GM19035 (cell line): ENCODE results near the gene ZBTB38.

ENCODE experiments used
- ATAC-seq: cut with Tn5 transposase; IDR thresholded peaks from one replicate; pipeline ENCODE4 v1.9.1; 2021; ENCODE audit not compliant: unreplicated experiment

The ZBTB38 gene

DNA sequence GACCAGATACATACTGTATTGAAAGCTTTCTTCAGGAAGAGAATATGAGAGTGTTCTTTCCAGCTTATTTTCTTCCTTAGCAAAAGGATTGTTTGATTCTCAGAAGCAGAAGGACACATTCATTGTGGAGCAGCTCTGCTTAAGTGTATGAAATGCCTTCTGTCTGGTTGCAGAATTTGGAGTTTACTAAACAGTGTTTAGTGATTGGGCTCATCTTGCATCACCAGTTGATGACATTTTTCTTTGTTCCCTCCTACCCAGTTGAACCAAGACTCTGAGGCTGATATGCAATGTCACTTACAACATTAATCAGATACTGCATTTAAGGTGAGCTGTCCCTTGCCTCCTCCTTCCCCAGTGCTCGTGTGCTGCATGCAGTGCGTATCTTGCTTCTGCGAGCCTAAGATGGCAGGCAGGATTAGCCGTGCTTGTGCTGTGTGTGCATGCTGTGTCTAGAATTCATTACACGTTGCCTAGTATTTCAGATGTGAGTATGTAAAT is 18.4 kb downstream of the ZBTB38 start:
- ATAC-seq: no peak

DNA sequence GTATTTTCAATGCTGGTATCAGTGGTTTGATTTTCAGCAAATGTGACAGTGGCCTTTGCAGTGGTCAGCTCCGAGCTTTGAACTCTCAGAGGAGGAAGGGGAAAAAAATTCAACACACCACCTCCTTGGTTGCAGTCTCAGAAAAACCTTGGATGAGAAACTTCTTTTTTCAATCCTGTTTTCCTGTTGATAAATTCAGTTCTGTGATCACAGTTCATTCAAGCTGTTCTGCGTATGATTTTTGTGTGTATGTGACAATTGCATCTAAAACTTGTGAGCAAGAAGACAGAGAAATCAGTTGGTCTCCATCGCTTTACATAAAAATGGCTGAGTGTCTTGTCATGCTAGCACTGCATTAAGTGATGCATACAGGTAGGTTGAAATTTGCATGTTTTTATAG is 19.2 kb downstream of the ZBTB38 start:
- no peak for ATAC-seq

DNA sequence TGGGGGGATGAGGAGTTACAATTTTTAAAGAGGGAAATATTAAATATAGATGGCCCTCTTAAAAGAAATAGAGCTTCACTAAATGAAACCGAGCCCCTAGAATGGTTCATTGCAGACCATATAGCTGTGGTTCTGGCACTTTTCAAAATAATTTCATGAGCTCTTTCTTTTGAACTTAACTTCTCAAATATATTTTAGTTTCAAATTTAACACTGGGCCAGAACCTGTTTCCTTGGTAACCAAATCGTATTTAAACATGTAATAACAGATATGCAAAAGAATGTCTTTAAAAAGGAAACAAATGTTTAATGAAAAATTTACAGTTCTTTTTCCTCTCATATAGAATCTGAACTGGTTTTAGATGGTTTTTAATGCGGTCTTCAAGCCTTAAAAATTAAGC is 20.1 kb downstream of the ZBTB38 start:
- ATAC-seq: no peak

DNA sequence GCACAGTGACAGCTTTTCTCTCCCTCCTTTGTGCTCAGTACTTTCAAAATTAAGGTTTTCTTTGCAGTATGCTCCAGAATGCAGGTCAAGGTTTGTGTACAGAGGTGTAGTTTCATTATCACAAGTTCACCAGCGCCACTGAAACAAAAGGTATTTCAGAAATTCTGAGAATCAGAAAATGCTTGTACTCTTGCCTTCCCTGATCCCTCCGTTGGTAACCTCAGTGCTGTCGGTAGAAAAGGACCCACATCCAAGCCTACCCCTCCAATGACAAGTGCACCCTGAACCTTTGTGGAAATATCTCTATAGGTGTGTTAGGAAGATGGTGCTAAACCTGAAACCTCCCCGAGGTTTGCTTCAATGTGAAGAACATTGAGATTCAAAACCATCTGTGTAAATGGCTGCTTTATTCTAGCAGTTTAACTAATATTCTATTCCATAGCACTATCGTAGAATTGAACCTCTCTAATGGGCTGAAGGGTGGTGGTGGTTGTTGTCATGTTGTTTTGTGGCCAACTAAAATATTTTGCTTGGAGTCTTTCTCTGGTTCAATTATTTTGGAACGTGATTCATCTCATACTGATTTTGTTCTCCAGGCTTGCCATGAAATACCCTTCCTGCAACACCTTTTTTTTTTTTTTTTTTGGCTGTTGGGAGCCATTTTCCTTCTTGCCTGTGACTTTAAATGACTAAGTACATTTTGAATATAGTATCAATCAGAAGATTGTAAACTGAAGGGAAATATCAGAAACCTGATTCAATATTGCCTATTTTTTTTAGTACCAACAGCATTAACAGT is 20.7 kb downstream of the ZBTB38 start:
- peak; percentile 32 for ATAC-seq

DNA sequence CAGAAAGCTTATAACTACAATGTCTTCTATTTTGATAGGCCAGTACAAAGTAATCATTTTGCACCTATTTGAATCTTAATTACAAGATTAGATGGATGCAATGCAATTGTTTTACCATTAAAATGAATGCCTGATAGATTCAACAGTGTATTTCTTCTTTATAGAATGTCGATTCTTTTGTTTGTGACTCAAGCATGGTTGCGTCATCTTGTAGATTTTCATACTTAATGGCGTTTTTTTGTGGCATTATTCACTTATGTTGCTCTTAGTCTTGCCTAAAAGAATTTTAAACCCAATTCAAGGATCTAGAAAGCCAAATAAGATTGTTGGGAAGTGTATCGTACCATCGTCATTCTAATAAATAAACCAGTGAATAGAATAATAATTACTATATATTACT is 21.4 kb downstream of the ZBTB38 start:
- no peak for ATAC-seq

DNA sequence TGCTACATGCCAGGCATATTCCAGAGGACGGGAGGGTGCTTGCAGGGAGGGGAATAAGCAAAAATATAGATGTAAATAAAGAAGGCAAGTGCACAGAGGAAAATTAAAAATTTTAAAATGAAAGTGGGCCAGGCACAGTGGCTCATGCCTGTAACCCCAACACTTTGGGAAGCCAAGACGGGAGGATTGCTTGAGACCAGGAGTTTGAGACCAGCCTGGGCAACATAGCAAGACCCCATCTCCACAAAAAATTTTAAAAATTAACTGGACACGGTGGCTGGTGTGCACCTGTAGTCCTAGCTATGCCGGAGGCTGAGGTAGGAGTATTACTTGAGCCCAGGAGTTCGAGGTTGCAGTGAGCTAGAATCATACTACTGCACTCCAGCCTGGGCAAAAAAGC is 22.4 kb downstream of the ZBTB38 start:
- no peak for ATAC-seq

DNA sequence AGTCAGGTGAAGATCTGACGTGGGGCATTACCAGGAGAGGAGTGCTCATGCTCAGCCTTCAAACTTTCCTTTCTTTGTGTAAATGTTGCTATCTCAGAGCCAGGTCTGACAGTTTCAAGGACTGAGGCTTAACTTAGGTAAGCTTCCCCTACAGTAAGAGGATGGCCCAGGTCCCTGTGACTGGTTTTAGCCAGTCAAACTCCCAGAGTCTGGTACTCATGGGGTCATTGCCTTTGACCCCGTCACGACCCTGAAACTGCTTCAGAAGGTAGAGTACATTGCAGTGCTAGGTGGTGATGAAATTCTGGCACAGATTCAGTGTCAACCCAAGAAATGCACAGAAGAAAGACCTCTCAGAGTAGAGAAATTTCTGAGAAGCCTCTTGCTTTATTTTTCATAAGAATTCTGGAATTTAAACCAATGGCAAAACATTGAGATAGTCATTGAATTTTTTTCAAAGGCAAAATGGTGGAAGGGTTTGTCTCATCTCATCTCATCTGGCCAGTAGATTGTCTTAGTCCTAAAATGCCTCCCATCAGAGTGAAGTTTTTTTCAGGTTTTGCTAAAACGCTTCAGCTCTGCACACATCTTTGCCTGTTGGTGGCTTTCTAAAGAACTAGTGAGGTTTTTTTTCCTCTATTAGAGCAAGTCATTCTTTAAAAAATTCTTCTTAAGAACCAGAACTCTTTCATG is 23.1 kb downstream of the ZBTB38 start:
- ATAC-seq: peak; percentile 38

DNA sequence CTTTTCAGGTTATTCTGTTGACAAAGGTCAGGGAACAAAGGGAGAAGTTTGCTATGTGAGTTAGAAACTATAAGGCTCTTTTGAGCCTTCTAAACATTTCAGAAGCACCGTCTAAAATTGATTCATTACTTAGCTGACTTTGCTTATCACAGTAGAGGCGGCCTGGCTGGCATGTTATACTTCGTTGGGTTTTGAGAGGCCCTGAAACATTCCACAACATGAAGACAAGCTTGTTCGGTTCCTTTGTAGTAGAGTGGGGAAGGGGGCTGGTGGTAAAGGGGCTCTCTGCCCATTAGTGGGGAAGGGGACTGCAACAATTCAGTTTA is 23.6 kb downstream of the ZBTB38 start:
- no peak for ATAC-seq

DNA sequence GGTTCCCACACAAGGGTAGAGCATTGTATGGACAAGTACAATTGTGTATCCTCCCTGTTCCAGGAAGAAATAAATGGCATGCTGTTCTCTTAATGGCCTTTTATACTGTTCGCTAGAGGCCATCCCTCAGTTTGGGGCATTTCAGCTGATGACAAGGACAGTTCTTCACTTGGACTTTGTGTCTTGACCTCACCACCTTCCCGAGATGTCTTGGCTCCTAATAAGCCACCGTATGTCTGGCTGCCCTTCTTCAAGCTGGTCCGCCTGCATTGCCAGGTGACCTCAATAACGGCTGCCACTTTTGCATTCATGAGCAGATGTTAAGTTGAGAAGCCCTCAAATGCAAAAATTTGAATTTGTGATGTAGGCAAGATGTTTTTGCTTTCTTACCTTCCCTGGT is 24.1 kb downstream of the ZBTB38 start:
- ATAC-seq: no peak

DNA sequence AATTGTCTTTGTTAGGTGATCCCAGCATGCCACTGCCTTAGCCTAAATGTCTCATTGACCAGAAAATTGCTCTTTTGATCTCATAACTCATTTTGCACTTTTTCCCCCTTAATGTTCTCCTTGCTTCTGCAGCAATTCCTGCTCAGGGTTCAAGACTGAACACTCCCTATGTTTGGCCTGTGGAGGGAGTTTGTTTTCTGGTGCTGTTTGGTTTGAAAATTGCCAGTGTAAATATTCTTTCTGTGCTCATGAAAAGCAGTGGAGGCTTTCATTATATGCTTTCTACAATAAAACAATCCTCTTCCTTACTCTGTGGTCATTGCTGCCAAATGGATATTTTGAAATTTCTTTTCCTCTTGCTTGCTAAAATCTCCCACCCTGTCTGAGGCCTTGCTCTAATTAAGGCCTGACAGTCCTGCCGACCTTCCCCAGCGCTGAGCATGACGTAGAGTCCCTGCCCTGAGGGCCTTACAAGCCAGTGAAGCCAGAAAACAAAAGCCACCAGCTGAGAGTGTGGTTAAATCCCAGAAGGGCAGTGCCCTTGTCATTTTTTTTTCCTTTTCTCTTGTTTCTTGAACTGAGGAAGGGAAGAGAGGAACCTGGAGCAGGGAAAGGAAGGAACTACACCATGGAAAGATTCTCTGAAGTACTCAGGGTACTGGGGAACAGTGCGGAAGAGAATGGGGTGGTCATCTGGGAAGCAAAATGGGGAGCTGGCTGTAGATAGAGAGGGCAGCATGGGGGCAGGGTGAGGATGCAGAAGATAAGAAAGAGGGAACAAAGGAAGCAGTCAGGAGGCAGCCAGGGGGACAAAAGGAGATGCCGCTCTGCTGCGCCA is 24.8 kb downstream of the ZBTB38 start:
- no peak for ATAC-seq

DNA sequence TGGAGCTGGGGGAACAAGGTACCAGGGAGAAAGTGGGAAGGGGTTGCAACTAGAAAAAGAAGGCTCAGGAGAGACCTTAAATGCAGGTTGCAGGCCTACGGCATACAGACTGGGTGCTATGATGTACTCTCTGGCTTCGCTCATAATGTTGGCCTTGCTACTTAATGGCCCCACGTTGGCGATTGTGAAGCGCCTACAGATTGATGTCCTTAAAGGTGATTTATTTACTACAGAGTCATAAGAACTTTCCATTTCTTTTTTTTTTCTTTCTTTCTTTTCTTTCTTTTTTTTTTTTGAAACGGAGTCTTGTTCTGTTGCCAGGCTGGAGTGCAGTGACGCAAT is 25.4 kb downstream of the ZBTB38 start:
- no peak for ATAC-seq

DNA sequence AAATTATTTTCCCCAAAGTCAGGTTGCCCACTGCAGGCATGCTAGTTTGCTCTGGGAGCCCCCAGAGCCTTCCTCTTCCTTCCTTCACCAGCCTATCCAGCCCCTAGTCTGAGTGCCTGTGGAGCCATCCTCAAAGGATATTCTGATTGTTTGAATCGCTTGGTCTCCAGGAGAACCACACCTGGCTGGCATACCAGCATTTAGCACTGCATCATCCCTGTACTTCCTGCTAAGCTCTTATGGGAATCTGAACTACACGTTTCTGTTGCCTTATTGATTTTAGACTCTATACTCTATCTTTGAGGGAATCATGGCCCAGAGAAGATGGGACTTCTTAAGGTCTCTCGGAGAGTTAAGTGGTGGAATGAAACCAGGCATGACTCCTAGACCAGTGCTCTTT is 26.3 kb downstream of the ZBTB38 start:
- no peak for ATAC-seq

DNA sequence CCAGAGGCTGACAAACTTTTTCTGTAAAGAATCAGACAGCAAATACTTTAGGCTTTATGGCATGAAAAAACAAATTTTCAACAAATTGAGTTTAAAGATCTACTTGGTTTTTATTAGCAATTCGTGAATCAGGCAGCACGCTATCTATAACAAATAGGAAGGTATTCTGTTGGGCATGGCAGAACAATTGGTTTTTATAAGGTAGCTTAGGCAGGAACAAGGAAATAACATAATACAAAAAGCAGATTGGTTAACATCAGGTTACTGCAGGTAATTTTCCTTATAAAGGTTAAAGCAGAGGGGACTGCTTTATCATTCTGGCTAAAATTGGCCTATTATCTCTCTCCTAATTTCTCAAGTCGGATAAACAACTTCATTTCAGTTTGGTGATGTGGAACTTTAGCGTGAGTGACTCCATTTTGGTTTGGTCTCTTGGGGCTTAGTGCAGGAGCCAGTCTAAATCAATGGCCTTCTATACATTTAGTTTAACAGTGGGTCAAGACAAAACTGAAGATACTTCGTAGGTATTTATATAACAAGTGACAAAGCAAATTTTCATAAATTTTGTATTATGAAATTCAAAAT is 26.8 kb downstream of the ZBTB38 start:
- ATAC-seq: no peak

DNA sequence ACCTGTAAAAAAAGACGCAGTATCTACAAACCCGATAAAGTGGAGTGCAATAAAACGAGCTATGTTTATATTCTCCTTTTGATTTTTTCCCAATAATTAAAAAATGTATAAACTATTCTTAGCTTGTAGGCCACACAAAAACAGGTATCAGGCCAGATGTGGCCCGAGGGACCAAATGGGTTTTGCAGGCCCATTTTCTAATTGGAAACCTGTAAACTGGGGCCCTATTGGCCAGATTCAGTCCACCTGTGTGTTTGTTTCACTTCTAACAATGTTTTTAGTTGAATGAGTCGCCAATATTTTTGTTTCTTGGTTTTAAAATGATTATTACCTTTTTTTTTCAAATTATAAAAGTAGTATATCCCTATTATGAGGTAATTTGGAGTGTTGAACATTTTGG is 29.7 kb downstream of the ZBTB38 start:
- no peak for ATAC-seq

DNA sequence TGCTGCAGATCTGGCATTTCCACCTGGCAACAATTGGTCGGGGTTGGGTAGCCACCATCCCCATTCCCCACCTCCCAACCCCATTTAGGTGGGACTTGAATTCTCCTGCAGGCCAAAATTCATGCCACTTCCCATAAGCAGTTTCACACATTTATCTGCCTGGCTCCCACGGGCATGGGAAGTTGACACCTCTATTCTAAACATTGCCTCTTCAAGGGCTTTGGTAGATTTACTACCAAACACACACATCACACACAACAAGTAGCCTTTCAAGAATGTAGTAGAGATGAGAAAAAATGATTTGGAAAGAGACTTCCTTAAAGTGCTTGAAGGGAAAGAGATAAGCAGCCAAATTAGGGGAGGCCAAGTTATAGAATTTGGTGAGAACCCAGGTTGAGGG is 30.9 kb downstream of the ZBTB38 start:
- no peak for ATAC-seq

DNA sequence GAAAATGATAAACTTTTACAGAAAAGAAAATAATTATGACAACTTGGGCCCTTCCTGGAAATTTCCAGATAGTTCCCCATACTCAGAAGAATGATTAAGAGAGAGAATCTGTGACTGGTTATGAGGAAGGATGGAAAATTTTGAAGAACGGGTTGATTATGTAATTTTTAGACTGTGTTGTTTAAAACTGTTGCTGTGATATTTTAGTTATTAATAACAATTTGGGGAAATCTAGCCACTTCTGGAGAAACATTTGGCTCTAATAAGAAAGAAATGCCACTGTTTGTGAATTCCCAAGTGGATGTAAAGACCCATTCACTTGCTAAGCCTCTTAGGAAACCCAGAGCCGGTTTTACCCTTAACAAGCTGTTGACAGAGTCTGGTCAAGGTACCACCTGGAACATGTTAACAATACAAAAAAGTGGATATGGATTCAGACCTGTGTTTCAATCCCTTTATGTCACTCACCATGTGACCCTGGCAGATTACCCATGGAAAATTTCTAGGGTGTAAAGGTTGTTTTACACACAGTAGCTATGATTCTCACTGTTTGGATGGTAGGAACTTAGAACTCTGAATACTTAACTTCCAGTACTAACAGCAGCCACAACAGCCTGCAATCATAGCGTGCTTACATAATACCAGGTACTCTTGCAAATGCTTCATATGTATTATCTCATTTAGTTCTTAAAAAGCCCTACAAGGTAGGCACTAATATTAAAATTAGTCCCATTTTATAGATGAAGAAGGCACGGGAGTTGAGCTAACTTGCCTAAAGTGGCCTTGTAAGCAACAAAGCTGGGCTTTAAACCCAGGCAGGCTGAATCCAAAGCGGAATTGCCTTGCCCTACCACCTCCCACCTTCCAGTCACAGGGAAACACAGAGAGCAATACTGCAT is 32.0 kb downstream of the ZBTB38 start:
- ATAC-seq: no peak

DNA sequence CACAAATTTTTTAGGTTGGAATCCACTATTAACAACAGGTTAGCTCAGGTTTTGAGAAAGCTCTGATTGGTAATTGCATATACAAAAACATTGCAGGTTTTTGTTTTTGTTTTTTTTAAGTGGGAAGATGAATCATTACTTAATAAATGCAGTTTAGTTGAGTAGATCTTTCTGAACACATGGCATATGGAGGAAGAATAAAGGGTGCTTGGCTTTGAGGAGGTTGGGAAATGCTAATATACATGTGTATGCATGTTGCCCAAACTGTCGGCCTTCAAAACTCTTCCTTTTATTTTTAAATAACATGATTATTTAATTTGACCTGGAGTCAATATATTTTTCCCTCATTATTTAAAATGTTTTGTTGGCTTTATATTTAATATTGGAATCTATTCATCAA is 32.8 kb downstream of the ZBTB38 start:
- no peak for ATAC-seq

DNA sequence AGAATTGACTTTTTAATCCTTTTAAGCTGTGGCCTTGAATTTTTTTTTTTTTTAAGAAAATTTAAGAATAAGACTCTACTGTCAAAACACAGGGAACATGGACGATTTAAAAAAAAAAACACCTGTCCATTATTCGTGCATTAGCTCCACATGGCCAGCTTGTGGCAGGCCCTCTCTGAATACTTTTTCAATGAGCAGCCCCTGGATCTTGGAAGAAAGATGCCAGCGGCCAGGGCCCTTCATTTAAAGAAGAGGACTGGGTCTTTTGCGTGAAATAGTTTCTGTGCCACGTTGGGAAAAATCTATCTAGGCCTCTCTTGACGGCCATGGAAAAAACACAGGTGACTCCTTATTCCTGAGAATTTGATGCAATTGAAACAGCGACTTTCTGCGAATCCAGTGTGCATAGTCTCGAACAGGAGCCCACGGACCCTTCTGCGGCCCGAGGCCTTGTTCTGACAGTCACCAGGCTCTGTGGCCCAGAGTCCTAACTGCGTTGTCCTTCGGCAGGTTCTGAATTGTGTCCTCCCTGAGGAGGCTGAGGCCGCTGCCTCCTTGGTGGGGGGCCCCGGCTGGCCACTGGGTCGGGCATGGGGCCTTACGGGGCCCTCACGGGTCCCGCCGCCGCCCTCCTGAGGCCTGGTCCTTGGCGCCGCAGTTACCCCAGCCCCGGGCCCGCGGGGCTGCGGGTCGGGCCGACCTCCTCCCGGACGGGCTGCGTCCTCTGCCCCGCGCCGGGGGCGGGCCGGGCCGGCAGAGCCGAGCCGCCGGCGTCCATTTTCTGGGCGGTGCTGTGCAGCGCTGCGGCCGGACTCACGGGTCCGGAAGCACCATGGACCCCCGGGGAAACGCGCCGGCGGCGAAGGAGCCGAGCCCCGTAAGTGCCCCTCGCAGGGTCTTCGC is 33.5 kb downstream of the ZBTB38 start:
- ATAC-seq: peak; percentile 58

DNA sequence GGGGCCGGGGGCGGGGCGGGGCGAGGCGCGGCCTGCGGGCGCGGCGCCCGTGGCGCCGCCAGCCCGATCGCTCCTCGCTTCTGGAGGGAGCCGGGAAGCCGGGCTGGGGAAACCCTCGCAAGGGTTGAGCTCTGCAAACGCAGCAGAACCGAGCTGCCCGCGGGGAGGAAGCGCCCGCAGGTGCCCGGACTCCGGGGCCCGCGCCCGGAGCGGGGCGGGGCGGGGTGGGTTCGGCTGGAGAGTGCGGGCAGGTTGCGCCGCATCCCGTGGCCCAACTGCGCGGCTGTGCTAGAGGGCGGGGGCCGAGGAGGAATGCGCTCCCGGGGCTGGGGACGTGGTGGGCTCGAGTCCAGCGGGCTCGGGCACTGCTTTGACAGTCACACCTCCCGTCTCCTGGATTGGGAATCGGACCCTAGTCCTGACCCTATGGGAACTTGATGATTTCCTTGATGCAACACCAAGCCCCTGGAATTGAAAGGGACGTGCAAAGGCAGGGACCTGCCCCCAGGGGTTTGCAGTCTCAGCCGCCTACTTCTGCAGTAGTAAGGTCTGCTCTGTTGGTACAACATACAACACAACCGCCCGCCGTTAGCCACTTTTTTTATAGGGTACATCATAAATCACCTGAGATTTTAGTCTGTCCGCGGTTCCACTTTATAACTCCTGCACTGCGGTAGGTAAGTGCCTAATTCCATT is 34.3 kb downstream of the ZBTB38 start:
- peak; percentile 46 for ATAC-seq
